DND-41 (cell line): ENCODE data around the gene CLUH.

Source experiments
- ATAC-seq: fragments of 200-7000 bp; cut with Tn5 transposase; 3 replicates; pipeline ENCODE4 v1.9.1; 2021; ENCODE audit warnings: low read depth; ENCODE audit not compliant: insufficient read depth
- DNase-seq: peaks from one replicate; pipeline ENCODE4 v3.0.0-alpha.2; 2020
- H2AFZ ChIP-seq: 2 replicates; pipeline ENCODE4 v1.6.0; 2012; ENCODE audit warnings: low read depth, low read length
- H3K27ac ChIP-seq: 2 replicates; pipeline ENCODE4 v1.5.1; 2012; ENCODE audit warnings: low read length, inconsistent platforms
- H3K27me3 ChIP-seq: fragments of 200-600 bp; sonication (generic); 2 replicates; pipeline ENCODE4 v1.6.0; 2012; ENCODE audit warnings: low read length, mild to moderate bottlenecking, inconsistent platforms; ENCODE audit not compliant: insufficient read depth, poor library complexity
- H3K36me3 ChIP-seq: 2 replicates; pipeline ENCODE4 v1.5.1; 2012; ENCODE audit warnings: low read length, inconsistent platforms; ENCODE audit not compliant: insufficient read depth
- H3K4me1 ChIP-seq: 2 replicates; pipeline ENCODE4 v1.5.1; 2012; ENCODE audit warnings: mild to moderate bottlenecking, low read length; ENCODE audit not compliant: insufficient read depth
- H3K4me2 ChIP-seq: 2 replicates; pipeline ENCODE4 v1.6.0; 2012; ENCODE audit warnings: mild to moderate bottlenecking, moderate library complexity, low read length, inconsistent platforms; ENCODE audit not compliant: insufficient read depth
- H3K4me3 ChIP-seq, 2 experiments: fragments of 200-600 bp in 1 of 2; shearing (Covaris generic) in 1 of 2; 2 replicates each; pipeline ENCODE4 v1.5.1; 2012 to 2016; ENCODE audit warnings: inconsistent platforms in 2 of 2, low read length in 2 of 2, mild to moderate bottlenecking in 2 of 2, low read depth in 1 of 2, moderate library complexity in 1 of 2
- H3K79me2 ChIP-seq: 2 replicates; pipeline ENCODE4 v1.6.0; 2012; ENCODE audit warnings: low read length, inconsistent platforms; ENCODE audit not compliant: insufficient read depth
- H3K9ac ChIP-seq: 2 replicates; pipeline ENCODE4 v1.6.0; 2012; ENCODE audit warnings: low read depth, mild to moderate bottlenecking, inconsistent platforms, low read length, moderate library complexity
- H3K9me3 ChIP-seq: 2 replicates; pipeline ENCODE4 v1.5.1; 2012; ENCODE audit warnings: low read length, moderate library complexity, mild to moderate bottlenecking, inconsistent platforms; ENCODE audit not compliant: insufficient read depth, severe bottlenecking
- H4K20me1 ChIP-seq: 2 replicates; pipeline ENCODE4 v1.6.0; 2012; ENCODE audit warnings: low read length; ENCODE audit not compliant: insufficient read depth
- EZH2 ChIP-seq: IDR thresholded peaks from 3 replicates; pipeline ENCODE4 v1.6.1; 2012; ENCODE audit warnings: borderline replicate concordance, low read depth, mild to moderate bottlenecking, moderate library complexity, low read length, inconsistent platforms; ENCODE audit not compliant: severe bottlenecking
- TF ChIP-seq, protein P1 (sequence below): IDR thresholded peaks from 2 replicates; pipeline ENCODE4 v1.5.1; 2012; ENCODE audit warnings: borderline replicate concordance, low read length, moderate library complexity, mild to moderate bottlenecking; ENCODE audit not compliant: poor library complexity, severe bottlenecking; ENCODE audit errors: extremely low read depth

Gene CLUH

DNA sequence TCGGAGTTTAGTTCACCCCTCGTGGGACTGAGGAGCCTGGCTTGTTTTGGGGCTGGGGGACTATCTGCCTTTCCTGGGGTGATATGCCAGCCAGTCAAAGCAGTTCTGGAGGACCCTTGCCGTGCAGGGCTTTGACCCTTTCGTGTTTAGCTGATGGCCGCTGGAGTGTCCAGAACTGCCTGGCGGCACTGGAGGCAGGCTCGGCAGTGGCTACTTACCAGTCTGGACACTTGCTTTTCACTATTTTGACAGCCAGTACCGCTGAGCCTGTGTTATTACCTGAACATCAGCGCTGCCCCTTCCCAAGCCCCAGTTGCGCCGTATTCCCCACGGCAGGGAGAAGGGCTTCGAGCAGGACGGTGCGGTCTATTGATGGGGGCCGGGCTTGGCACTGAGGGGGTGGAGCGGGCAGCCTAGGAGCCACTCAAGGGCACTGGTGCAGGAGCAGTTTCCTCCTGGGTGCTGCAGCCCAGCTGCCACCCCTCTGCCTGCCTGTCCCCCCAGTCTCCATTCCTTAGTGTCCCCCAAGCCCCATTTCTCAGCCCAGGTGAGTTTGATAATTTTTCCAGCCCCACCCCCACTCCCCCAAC is 19.3 kb upstream of the CLUH start:
- Histone ChIP-seq H3K27ac (no peak overlapping the region), H3K79me2 (no peaks in the 10 kb centered on the region), H3K36me3 (no peaks in the 10 kb centered on the region), H3K9me3 (no peaks in the 10 kb centered on the region), H2AFZ (no peak overlapping the region), H3K27me3 (peaks cover 4% of the 10 kb centered on the region), H3K9ac (no peak overlapping the region), H4K20me1 (peaks cover 5% of the 10 kb centered on the region; the same call in 1 of the 2 replicates), H3K4me2 (no peak overlapping the region), H3K4me1 (no peaks in the 10 kb centered on the region), H3K4me3 (no peak overlapping the region)
- no peak for ATAC-seq
- TF ChIP-seq, protein P1, sequence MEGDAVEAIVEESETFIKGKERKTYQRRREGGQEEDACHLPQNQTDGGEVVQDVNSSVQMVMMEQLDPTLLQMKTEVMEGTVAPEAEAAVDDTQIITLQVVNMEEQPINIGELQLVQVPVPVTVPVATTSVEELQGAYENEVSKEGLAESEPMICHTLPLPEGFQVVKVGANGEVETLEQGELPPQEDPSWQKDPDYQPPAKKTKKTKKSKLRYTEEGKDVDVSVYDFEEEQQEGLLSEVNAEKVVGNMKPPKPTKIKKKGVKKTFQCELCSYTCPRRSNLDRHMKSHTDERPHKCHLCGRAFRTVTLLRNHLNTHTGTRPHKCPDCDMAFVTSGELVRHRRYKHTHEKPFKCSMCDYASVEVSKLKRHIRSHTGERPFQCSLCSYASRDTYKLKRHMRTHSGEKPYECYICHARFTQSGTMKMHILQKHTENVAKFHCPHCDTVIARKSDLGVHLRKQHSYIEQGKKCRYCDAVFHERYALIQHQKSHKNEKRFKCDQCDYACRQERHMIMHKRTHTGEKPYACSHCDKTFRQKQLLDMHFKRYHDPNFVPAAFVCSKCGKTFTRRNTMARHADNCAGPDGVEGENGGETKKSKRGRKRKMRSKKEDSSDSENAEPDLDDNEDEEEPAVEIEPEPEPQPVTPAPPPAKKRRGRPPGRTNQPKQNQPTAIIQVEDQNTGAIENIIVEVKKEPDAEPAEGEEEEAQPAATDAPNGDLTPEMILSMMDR, result no peak
- TF ChIP-seq EZH2, result no peak
- no peak for DNase-seq

DNA sequence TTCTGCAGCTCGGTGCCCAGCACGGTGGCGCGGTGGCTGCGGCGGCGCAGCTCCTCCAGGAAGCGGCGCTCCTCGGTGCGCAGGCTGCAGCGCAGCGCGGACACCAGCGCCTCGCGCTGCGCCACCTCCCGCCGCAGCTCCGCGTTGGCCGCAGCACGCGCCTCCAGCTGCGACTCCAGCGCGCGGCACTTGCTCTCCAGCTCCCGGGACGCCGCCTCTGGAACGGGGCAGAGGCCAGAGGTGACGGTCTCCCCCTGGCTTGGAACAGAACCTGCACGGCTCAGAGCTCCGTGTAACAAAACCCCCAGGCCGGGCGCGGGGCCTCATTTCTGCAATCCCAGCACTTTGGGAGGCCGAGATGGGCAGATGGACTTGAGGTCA is 13.2 kb upstream of the CLUH start:
- no peak overlapping the region for H3K27ac ChIP-seq
- H3K4me3 ChIP-seq, result no peak overlapping the region
- H3K79me2 ChIP-seq, result no peaks in the 10 kb centered on the region
- H3K4me1 ChIP-seq, result no peaks in the 10 kb centered on the region
- ATAC-seq, result no peak
- H2AFZ ChIP-seq, result no peak overlapping the region
- no peak overlapping the region for H3K4me2 ChIP-seq
- no peaks in the 10 kb centered on the region for H3K36me3 ChIP-seq
- no peaks in the 10 kb centered on the region for H3K9me3 ChIP-seq
- TF ChIP-seq, protein P1, result no peak
- TF ChIP-seq EZH2, result no peak
- H3K9ac ChIP-seq, result no peak overlapping the region
- DNase-seq, result no peak
- H4K20me1 ChIP-seq, result no peaks in the 10 kb centered on the region; the same call in 1 of the 2 replicates
- H3K27me3 ChIP-seq, result no peaks in the 10 kb centered on the region

- Histone ChIP-seq H2AFZ (no peak overlapping the region), H3K9me3 (no peaks in the 10 kb centered on the region), H3K27me3 (no peaks in the 10 kb centered on the region), H3K4me3 (no peak overlapping the region), H3K4me2 (no peak overlapping the region), H3K36me3 (no peaks in the 10 kb centered on the region), H3K27ac (no peak overlapping the region), H3K79me2 (no peaks in the 10 kb centered on the region), H3K9ac (no peak overlapping the region), H4K20me1 (no peaks in the 10 kb centered on the region), H3K4me1 (no peaks in the 10 kb centered on the region)
- ATAC-seq (no peak), DNase-seq (no peak)
- no peak for TF ChIP-seq EZH2
- TF ChIP-seq, protein P1, result no peak
Measured at GRCh38 chr17:2723997-2724783, 12.6 kb upstream of the CLUH start.
